HG03175 (cell line): ENCODE data around the gene COA3.

Source experiments
- ATAC-seq: cut with Tn5 transposase; IDR thresholded peaks from one replicate; pipeline ENCODE4 v1.9.1; 2021; ENCODE audit warnings: mild to moderate bottlenecking, moderate library complexity; ENCODE audit not compliant: unreplicated experiment

COA3 gene, protein sequence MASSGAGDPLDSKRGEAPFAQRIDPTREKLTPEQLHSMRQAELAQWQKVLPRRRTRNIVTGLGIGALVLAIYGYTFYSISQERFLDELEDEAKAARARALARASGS

DNA sequence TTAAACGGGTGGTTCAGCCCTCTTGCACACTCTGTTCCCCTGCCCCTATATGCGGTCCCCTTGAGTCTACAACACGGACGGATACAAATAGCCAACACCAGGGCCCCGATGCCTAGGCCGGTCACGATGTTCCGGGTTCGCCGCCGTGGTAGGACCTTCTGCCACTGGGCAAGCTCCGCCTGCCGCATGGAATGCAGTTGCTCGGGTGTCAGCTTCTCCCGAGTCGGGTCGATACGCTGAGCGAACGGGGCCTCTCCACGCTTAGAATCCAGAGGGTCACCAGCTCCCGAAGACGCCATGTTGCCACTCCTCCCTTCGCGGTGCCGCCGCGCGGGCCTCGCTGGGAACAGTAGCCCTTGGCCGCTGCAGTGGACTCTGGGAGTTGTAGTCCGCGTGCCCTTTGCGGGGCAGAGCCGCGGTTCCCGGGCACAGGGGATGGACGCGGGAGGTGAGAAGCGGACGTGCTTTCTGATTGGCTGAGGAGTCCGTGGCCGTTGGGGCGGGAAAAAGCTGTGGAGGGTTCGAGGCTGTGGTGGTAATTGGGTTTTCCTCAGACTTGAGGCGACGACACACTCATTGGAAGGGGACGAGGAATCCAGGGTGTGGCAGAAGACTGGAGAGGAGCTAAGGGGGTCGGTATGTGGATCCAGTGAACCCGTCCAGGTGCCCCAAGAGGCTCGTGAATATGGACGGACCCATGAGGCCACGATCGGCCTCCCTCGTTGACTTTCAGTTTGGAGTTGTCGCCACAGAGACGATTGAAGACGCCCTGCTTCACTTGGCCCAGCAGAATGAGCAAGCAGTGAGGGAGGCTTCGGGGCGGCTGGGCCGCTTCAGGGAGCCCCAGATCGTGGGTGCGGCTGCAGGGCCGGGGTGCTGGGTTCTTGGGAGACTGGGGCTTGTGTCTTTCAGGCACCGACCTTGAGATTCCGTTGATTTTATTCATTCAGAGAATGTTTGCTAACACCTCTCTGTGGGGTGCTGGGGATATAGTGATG lies at the start of gene COA3, which contains the start of gene CNTD1:
TSS of gene COA3 (minus strand) at position 322 of the 998 bp plus-strand sequence. CDS start at position 299, 23 bp downstream.
TSS of gene CNTD1 (plus strand) at position 479 of the 998 bp plus-strand sequence. CDS start at position 686, 207 bp downstream.
- ATAC-seq = peak; percentile 89

DNA sequence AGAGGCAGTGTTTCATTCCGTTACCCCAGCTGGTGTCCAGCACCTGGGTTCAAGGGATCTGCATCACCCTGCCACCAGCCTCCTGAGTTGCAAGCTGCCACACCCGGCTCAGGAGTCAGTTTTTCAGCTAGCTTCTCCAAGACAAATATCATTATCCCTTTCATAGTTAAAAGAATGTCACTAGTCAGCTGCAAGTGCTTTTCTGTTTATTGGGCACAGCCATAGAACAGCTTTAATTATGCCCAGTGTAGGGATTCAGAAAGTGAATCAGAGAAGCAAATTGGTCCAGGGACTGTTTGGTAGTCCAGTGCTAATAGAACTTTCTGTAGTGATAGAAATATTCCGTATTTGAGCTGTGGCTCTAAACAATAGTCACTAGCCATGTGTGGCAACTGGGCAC lies 49.6 kb upstream of the COA3 start:
- no peak for ATAC-seq

DNA sequence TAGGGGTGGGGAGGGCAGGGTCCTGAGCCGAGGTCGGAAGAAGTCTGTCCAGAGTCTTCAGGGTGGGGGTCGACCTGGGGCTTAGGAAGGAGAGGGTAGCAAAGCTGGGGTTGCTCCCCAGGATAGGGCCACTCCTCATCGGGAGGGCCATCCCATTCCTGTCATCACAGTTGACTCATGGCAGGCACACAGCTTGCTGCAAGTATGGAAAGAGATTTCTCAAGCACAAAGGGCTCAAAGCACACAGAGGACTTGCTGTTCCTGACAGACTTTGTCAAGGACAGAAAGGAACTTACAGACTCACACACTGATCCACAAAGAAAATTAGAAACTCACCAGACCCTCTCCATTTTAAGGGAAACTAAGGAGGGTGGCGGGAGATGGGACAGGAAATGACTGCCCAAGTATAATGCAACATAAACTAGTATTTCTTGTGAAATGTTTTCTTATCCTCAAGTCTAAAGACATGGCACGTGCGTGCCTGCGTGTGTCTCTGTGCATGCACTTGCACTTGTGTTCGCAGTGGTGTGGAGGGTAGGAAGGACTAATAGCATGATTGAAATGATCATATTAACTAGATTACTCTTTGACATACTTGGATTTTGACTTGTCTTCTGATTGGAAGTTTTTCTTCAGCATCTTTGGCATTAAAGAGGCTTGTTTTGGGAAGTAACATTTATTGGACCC lies 48.2 kb upstream of the COA3 start:
- ATAC-seq = no peak

DNA sequence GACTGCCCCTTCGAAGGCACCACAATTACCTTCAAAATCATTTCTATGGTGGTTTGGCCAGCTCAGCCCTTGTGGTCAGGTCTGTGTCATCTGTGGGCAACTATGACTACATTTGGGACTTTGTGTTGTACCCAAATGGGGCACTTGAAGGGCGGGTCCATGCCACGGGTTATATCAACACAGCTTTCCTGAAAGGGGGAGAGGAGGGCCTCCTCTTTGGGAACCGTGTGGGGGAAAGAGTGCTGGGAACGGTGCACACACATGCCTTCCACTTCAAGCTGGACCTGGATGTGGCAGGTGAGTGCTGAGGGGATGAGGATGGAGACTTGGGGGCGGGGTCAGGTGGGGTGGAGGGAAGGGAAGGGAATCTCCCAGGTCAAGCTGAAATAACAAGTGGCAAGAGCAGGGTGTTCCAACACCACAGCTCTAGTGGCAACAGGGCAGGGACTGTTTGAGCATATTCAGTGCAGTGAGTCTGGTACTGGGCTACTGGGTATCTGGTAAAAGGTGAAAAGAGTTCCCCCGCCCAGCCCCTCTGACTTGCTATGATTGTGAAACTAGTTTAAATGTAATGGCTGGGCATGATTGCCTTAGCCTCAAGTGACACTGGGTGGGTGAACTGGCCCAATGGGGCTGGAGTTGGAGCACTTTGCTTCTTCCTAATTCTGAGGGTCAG lies 47.6 kb upstream of the COA3 start:
- no peak for ATAC-seq

DNA sequence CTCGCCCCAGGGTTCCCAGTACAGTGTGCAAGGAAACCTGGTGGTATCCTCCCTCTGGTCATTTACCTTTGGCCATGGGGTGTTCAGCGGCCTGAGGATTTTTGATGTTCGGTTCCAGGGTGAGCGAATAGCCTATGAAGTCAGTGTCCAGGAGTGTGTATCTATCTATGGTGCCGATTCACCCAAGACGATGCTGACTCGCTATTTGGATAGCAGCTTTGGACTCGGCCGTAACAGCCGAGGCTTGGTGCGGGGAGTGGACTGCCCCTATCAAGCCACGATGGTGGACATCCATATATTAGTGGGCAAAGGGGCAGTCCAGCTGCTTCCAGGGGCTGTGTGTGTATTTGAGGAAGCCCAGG lies 47.0 kb upstream of the COA3 start:
- ATAC-seq = no peak

DNA sequence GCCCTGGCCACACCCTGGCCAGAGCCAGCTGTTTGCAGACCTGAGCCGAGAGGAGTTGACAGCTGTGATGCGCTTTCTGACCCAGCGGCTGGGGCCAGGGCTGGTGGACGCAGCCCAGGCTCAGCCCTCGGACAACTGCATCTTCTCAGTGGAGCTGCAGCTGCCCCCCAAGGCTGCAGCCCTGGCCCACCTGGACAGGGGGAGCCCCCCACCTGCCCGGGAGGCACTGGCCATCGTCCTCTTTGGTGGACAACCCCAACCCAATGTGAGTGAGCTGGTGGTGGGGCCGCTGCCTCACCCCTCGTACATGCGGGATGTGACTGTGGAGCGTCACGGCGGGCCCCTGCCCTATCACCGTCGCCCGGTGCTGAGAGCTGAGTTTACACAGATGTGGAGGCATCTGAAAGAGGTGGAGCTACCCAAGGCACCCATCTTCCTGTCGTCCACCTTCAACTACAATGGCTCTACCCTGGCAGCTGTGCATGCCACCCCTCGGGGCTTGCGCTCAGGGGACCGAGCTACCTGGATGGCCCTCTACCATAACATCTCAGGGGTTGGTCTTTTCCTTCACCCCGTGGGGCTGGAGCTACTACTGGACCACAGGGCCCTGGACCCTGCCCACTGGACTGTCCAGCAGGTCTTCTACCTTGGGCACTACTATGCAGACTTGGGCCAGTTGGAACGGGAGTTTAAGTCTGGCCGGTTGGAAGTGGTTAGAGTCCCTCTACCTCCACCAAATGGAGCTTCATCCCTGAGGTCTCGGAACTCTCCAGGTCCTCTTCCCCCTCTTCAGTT lies 46.5 kb upstream of the COA3 start:
- ATAC-seq = no peak

DNA sequence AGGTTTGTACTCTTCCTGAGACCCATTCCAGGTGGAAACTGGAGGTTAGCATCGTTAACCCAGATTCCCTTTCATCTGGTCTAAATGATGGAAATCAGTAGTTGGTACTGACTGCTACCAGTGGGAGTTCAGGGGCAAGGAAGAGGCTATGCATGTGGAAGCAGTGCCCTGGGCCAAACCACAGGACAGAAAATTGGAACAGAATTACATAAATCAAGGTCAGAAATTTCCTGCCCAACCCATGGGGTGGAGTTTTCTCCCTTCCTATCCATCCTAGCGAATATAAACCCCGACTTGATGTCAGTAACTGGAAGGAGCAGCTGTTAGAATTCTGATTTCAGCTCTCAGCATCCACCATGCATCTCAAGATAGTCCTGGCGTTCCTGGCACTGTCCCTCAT lies 45.8 kb upstream of the COA3 start, which contains the start of gene AOC2:
TSS of gene AOC2 (plus strand) at position 310 of the 400 bp plus-strand sequence. CDS start at position 357, 47 bp downstream.
- no peak for ATAC-seq

DNA sequence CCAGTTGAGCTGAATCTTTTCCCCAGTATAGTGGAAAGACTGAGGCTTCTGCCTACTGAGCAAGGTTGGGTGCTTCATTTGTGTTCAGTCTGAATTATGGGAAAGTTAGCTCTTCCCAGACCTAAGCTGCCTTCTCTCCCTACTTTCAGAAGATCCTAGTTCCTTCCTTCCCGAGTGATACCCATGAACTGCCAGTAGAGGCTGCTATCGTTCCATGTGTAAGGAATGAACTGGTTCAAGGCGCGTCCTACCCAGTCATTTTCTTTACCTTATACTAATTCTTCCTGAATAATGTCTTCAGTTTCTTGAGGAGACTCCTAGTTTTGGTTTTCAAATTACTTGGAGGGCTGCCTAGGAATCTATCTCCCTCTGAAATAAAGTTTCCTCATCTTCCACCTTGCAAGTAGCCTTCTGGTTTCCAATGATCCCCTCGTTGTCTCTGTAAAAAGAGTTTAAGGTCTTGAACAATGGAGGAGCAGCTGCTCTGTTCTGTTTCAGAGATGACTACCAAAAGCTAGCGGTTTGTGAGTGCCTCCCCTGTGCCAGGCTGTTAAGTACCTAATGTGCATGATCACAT lies 44.9 kb upstream of the COA3 start:
- ATAC-seq = no peak

DNA sequence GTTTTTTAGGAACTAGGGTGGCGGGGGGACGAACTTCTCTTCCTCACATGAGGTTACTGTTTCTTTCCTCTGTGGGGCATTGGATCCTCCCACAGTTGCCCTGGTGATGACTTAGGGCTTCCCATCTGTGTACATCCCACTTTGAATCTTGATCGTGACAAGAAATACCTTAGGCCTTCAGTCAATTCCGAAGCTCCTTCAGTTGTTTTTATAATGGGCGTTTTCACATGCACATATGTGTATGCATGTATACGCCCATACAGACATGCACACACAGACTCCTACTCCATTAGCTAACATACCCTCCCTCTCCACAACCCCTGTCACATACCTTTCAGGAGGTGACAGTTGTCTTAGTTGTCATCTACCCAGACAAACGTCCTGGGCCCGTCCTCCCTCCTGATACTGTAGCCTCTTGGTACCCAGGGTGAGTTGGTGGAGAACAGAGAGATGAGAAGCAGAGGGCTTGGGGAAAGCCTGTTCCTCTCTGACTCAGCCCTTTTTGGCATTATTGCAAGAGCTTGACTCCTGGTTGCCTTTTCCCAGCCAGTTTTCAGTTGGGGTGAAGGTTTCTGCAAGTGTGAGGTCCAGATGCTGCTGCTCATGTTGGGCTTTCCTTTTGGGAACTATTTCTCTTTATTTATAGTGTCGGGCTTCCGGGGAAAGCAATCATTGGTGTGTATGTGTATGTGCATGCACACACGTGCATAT lies 43.6 kb upstream of the COA3 start:
- no peak for ATAC-seq

DNA sequence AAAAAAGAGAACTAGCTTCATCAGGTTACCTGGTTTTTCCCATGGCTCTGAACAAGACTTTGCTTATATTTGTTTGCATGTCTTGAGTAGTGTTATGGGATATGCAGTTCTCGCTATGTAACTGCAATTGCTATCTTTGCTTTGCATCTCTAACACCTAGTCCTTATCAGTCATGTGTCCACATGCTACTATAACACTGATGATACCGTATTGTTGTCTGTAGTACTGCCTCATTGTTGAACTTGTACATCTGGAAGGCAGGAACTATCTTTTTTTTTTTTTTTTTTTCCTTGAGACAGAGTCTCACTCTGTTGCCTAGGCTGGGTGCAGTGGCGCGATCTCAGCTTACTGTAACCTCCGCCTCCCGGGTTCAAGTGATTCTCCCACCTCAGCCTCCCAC lies 37.2 kb upstream of the COA3 start:
- ATAC-seq = no peak

DNA sequence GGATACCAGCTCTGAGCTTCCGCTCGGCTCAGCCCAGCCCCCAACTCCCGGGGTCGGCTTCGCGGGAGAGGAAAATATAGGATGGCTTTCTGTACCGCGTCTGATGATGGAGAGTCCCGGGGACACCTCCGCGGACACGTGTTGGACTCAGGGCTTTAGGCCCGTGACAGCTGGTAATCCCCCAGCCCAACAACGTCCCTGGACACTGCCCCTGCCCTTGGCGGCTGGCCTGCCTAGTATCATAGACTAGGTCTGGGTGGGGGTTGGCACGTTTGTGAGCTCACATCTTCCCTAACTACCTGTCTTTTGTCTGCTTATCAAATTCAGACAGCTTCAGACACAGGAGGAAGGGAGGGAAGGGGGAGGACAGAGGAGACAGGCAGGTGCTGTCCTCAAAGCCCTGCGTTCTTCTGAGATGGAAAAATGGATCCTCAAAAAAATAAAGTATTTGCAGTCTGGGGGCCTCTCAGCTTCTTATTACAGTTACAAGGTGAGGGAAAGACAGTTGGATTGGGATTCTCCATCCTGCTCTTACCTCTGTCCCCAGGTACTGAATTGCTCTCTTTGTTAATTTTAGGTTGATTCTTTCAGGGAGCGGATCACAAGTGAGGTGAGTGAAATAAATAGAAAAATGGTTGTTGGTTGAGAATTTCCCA lies 35.4 kb upstream of the COA3 start:
- no peak for ATAC-seq

DNA sequence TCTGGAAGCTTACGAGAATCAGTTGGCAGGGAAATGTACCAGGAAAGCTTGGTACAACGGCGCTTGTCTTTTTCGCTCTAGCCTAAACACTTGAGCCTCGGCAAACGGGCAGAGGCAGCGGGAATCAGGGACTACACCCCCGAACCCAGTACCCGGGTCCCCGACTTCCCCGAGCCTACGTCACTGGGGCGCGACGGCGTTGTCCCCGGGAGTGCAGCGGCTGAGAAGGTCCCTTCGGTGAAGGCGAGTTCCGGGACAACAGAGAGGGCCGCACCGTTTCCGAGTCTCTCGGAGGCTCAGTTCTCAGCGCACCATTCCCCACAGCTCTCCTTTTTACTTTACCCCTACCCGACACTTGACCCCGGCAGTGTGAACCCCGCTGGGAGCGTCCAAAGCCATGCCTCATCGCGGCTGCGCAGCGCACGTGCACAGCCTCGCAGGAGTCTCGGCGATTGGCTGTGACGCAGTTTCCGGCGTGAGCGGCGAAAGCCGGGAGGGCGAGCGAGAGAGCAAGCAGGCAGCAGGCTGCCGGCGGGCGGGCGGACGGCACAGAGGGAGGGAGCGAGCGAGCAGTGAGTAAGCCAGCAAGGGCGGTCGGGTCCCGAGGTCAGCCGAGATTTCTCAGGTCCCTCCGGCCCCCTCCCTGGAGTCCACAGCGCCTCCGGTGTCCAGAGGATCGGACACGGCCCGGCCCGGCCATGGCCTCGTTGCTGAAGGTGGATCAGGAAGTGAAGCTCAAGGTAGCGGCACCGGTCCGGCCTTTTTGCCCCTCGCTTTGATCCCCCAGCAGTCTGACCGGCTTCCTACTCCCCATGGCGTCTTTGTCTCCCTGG lies 34.6 kb upstream of the COA3 start, which contains the start of gene PSME3:
TSS of gene PSME3 (plus strand) at position 464 of the 833 bp plus-strand sequence. CDS start at position 699, 235 bp downstream.
- peak; percentile 86 for ATAC-seq

DNA sequence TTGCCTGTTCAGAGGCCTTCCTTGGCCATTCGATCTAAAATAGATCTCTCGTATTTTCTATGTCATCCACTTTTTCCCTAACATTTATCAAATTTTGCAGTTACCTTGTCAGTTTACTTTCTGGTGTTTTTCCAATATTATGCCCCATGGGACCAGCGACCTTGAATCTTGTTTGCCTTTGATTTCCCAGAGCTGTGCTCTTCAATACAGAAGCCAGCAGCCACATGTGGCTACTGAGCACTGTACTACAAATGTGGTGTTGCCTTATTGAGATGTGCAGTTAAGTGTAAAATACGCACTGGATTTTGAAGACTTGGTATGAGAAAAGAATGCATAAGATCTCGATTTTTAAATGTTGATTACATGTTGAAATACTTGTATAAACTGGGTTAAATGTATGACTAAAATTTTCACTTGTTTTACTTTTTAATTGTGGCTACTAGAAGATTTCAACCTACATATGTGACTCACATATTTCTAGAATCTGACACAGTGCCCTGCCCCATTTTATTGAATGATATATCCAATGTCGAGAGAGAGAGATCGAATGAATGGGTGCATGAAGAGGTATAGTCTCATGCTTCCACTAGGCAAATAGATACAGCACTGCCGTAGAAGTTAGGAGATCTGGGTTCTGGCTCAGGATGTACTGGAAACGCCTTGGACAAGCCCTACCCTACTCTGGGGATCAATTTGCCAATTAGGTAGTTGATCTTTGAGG lies 33.9 kb upstream of the COA3 start:
- no peak for ATAC-seq

DNA sequence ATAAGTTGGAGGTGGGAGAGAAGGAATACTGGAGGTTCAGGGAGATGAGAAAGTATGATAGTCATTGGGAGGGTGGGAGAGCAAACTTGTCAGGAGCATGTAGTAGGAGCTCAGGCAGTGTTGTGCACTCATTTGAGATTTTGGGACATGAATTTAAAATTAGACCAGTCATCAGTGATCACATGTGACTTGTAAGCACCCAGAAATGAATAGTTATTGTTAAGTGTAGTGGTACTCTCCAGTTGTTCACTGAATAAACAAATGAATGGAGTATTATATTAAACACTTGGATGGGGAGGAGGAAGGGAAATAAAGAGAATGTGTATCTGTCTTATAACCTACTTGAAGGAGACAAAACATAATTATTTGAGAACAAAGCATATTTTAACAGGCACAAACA lies 32.5 kb upstream of the COA3 start:
- no peak for ATAC-seq

DNA sequence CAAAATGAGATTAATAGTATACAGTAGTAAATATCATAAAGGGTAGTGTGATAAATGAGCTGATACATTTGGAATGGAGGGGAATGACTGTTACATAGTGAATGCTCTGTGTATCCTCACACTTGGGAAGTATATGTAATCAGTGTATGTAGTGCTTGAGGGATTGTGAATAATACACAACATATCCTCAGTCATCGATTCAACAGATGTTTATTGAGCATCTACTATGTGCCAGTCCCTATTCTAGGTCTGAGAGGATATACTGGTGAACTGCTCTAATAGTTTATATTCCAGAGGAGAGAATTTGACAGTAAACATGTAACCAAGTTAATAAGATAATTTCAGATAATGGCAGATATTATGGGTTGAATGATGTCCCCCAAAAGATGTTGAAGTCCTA lies 29.0 kb upstream of the COA3 start:
- no peak for ATAC-seq

DNA sequence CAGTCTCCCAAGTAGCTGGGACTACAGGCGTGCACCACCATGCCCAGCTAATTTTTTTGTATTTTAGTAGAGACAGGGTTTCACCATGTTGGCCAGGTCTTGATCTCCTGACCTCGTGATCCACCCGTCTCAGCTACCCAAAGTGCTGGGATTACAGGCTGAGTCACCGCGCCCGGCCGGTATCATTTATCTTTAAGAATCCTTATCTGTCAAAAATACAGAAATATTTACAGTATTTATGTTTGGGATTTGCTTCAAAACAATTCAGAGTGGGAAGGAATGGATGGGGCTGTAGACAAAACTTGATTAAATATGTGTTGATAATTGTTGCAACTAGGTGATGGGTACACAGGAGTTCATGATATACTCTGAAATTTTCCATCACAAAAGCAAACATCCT lies 22.7 kb upstream of the COA3 start:
- no peak for ATAC-seq

DNA sequence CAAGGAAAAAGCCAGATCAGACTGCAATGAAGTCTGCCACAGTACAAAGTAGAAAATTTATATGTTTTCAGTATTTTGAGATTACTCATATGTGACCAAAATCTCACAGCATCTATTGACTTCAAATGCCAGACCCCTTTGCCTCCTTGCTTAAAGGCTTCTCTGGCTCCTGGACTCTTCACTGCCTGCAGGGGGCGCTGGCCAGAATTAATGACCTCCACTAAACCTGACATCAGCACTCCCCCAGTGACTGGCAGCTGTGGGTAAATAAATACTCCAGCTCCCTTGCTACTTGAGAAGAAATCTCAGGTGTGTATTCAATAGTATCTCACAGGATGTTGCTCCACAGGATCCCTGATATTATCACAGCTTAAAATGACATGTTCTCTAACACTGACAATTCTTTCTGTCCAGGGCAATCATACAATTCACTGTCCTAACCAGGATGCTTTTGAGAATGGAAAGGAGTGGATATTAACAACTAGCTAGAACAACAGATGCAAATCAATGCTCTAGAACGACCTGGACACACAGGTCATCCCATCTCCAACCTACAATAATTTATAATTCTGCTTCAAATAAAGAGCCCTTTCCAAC lies 21.5 kb upstream of the COA3 start:
- ATAC-seq = no peak
